Activated CD4-positive, alpha-beta memory T cell treated with anti-CD3 and anti-CD28 coated beads for 36 hours (primary cell): ENCODE results near the gene OTULIN. TPM values are rescaled to one million over a fixed set of nuclear protein-coding genes. Genes with fewer than 3 reads are reported as not detected.

ENCODE experiments used
- CTCF ChIA-PET: fragments of 350-600 bp; sonication (Branson Sonifier 250); formaldehyde crosslinking; loops from one replicate; lab custom pipeline; 2021; ENCODE audit warnings: antibody characterized with exemption, inconsistent platforms; lab: Charles Lee
- POLR2A ChIA-PET: fragments of 350-600 bp; sonication (Branson Sonifier 250); formaldehyde crosslinking; loops from one replicate; lab custom pipeline; 2021; ENCODE audit warnings: antibody characterized with exemption; lab: Charles Lee
- DNase-seq: peaks from one replicate; pipeline ENCODE4 v3.0.0-alpha.2; 2020
- H3K27ac Mint-ChIP-seq: one replicate; pipeline ENCODE4 v1.8.0; 2021; ENCODE audit warnings: mixed read lengths
- H3K27me3 Mint-ChIP-seq: one replicate; pipeline ENCODE4 v1.8.0; 2021; ENCODE audit warnings: mixed read lengths
- H3K36me3 Mint-ChIP-seq: one replicate; pipeline ENCODE4 v1.8.0; 2021; ENCODE audit warnings: mixed read lengths
- H3K4me1 Mint-ChIP-seq: one replicate; pipeline ENCODE4 v1.8.0; 2021; ENCODE audit warnings: low read depth, mixed read lengths
- H3K4me3 Mint-ChIP-seq: one replicate; pipeline ENCODE4 v1.8.0; 2021; ENCODE audit warnings: mild to moderate bottlenecking, mixed read lengths
- H3K9me3 Mint-ChIP-seq: one replicate; pipeline ENCODE4 v1.8.0; 2021; ENCODE audit warnings: mixed read lengths
- intact Hi-C: fragments of 100-400 bp; cut with micrococcal nuclease; formaldehyde crosslinking; loops from one replicate; pipeline ENCODE4 v1.15.1; 2023
- total RNA-seq, 2 experiments: library from RNA; stranded (reverse); gene quantifications; one replicate each; pipeline ENCODE4 v1.2.3, GENCODE V29; 2021

OTULIN gene
- total RNA-seq, 2 experiments from 2014 or later = 53.3 to 53.6 TPM

DNA sequence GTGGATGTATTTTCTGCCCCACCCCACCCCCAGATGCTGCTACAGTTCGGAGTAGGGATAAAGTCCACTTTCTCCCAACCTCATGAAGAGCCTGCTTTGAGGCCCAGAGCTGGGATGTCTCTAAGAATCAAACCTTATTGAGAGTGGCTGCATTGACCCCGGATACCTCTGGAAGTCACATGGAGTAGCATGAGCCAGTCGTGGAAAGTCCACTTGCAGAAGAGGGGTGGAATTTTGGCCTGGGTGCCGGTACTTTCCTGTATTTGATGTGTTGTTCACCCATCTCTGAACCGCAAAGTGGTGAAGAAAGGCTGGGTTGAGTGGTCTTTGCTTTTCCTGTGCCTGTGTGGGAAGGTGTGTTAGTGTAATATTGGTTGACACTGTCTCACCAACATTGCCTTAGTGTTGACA, 3.7 kb downstream of the OTULIN start:
- H3K36me3 Mint-ChIP-seq = peaks cover 16% of the 10 kb centered on the region
- intact Hi-C loops = loop anchor here (5.0 kb wide), 2 partner anchors 526 to 1799 kb away; partner anchors contain the start of genes TRIO and ZNF622
- H3K9me3 Mint-ChIP-seq = no peaks in the 10 kb centered on the region
- no peaks in the 10 kb centered on the region for H3K27me3 Mint-ChIP-seq
- H3K4me1 Mint-ChIP-seq = peaks cover 72% of the 10 kb centered on the region
- peak overlapping the region; percentile 92 for H3K4me3 Mint-ChIP-seq
- H3K27ac Mint-ChIP-seq = peak overlapping the region; percentile 85
- CTCF ChIA-PET = interaction anchor here (0.7 to 1.4 kb wide), 2 partner anchors 9 to 19 kb away, joined by 3 to 4 read pairs; no protein-coding TSS in a partner anchor
- DNase-seq = peak; percentile 62
- POLR2A ChIA-PET = interaction anchor here (2.7 kb wide), 1 partner anchor 7 kb away, joined by 12 read pairs; no protein-coding TSS in a partner anchor

DNA sequence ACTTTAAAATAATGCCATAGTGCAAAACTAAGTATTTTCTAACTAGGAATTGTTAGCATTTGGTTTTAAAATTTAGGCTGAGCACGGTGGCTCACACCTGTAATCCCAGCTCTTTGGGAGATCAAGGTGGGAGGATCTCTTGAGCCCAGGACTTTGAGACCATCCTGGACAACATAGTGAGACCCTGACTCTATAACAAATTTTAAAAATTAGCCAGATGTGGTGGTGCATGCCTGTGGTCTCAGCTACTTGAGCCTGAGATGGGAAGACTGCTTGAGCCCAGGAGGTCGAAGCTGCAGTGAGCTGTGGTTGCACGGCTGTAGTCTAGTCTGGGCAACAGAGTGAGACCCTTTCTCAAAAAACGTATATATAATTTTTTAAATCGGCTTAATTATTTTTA, 4.9 kb downstream of the OTULIN start:
- Mint-ChIP-seq H3K36me3 (peaks cover 18% of the 10 kb centered on the region), H3K9me3 (no peaks in the 10 kb centered on the region), H3K4me3 (no peak overlapping the region), H3K4me1 (peaks cover 79% of the 10 kb centered on the region), H3K27ac (no peak overlapping the region), H3K27me3 (no peaks in the 10 kb centered on the region)
- ChIA-PET POLR2A (interaction anchor here (0.6 kb wide), 1 partner anchor 253 kb away, joined by 3 read pairs; no protein-coding TSS in a partner anchor), CTCF (interaction anchor here (1.4 to 1.8 kb wide), 2 partner anchors 21 to 334 kb away, joined by 5 to 8 read pairs; no protein-coding TSS in a partner anchor)
- intact Hi-C loops = loop anchor here (5.0 kb wide), 2 partner anchors 527 to 1798 kb away; partner anchors contain the start of genes TRIO and ZNF622
- no peak for DNase-seq

DNA sequence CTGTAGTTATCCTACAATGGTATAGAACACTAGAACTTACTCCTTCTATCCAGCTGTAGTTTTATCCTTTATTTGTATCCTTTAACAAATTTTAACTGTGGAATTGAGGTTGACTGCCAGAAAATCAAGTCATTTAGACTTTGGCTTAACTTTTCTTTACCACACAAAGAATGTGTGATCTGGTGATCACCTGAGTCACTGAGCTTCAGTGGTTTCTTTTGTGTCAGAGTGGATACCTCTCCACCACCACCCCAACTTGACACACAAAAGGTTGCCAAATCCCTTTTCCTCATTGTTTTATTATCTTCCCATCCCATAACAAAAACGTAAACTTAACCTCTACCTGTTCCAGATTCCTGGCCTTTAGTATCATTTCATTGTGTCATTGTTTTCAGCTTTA, 5.5 kb downstream of the OTULIN start:
- Mint-ChIP-seq H3K4me1 (peaks cover 84% of the 10 kb centered on the region), H3K4me3 (no peak overlapping the region), H3K36me3 (peaks cover 19% of the 10 kb centered on the region), H3K9me3 (no peaks in the 10 kb centered on the region), H3K27ac (peak overlapping the region; percentile 70), H3K27me3 (no peaks in the 10 kb centered on the region)
- intact Hi-C loops = loop anchor here (2.0 to 5.0 kb wide), 4 partner anchors 257 to 1947 kb away; partner anchors contain the start of genes RETREG1, TRIO and ZNF622
- ChIA-PET POLR2A (interaction anchor here (0.6 kb wide), 1 partner anchor 253 kb away, joined by 3 read pairs; no protein-coding TSS in a partner anchor), CTCF (interaction anchor here (1.4 to 1.8 kb wide), 3 partner anchors 21 to 334 kb away, joined by 3 to 8 read pairs (median 5); no protein-coding TSS in a partner anchor)
- no peak for DNase-seq

DNA sequence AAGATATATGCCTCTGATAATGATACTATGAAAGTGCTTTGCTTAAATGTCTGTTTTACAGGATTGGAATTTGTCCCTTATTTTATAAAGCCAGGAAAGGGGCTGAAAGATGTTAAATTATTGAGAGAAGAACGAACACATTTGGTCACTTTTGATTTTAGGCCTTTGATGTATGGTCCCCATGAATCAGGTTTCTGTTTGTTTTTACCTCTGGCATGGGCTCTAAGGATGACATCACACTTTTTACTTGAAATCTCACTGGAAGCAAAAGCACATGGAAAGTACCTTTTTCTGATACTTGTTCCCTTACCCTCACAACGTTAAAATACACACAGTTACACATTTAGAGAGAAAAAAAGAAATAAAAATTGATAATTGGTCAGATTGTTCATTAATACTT, 6.9 kb downstream of the OTULIN start:
- H3K27ac Mint-ChIP-seq = peak overlapping the region; percentile 81
- H3K36me3 Mint-ChIP-seq = peaks cover 12% of the 10 kb centered on the region
- H3K4me3 Mint-ChIP-seq = peak overlapping the region; percentile 58
- no peaks in the 10 kb centered on the region for H3K9me3 Mint-ChIP-seq
- H3K27me3 Mint-ChIP-seq = no peaks in the 10 kb centered on the region
- peaks cover 94% of the 10 kb centered on the region for H3K4me1 Mint-ChIP-seq
- DNase-seq = no peak
- POLR2A ChIA-PET = no interaction called here
- CTCF ChIA-PET = interaction anchor here (2.6 to 6.9 kb wide), 2 partner anchors 14 to 23 kb away, joined by 7 to 37 read pairs; no protein-coding TSS in a partner anchor
- intact Hi-C loops = loop anchor here (1.0 to 5.0 kb wide), 5 partner anchors 9 to 1946 kb away; partner anchors contain the start of gene RETREG1

DNA sequence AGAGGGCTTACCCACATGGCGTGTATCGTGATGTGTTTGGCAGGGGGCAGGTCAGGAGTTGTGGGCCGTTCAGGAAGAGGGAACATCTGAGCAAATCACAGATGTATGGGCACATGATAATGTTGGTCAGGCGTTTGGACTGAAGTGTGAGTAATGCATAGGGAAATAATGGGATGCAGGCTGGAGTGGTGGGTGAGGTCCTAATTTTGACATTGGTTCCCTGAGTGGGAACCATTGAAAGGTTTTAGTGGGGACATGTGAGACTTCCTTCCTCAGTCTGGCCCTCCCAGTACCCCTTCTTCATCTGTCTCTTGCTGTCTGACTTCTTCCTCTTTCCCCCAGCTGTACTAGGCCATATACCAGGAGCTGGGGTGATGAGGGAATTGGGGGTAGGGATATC, 7.6 kb downstream of the OTULIN start:
- Mint-ChIP-seq H3K27ac (peak overlapping the region; percentile 81), H3K9me3 (no peaks in the 10 kb centered on the region), H3K4me1 (peaks cover 91% of the 10 kb centered on the region), H3K36me3 (peaks cover 7% of the 10 kb centered on the region), H3K27me3 (no peaks in the 10 kb centered on the region), H3K4me3 (peak overlapping the region; percentile 58)
- ChIA-PET POLR2A (interaction anchor here (0.6 kb wide), 1 partner anchor 30 kb away, joined by 5 read pairs; no protein-coding TSS in a partner anchor), CTCF (interaction anchor here (0.8 to 6.9 kb wide), 3 partner anchors 13 to 33 kb away, joined by 5 to 37 read pairs (median 7); no protein-coding TSS in a partner anchor)
- DNase-seq = no peak
- intact Hi-C loops = loop anchor here (5.0 kb wide), 1 partner anchor 1945 kb away; the partner anchor contains the start of gene RETREG1

DNA sequence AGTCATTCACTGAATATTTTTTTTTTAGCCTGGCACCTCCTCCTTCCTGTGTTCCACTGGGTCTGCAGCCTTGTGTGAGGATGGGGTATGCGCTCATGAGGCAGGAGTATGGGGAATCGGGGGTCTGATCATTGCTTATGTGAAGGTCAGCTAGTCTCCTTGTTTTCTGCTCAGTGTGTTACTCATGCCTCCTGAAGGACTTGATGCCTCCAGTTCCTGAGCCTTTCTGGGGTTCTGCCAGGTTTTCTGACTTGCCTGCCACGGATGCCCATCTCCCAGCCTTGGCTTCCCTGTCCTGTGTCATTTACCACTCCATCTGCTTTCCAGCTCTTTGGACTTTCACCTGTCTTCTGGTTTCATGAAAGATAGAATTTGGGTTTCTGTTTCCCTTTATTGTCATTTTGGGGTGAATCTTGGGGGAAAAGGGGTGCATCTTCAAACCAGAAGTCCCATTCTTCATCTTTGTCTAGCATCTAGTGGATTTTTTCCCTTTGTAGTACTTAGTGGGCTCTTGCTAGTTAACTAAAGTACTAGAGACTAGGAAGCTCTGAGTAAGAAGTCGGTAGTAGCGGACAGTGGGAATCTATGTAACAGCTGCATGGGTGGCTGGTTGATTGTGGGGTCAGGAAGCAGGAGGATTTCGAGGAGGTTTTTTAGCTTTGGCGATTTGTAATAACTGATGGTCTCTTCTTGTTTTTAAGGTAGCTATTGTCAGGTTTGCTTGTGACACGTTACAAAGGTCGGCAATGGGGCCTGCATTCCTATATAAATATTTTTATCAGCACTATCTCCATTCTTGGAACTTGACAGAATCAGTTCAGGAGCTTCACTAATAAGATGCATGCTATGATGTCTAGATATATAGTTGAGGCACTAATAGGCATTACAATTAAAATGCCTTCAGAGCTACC, 8.2 kb downstream of the OTULIN start:
- no peak for DNase-seq
- Mint-ChIP-seq H3K27me3 (no peaks in the 10 kb centered on the region), H3K36me3 (peaks cover 11% of the 10 kb centered on the region), H3K4me1 (peaks cover 89% of the 10 kb centered on the region), H3K4me3 (no peak overlapping the region), H3K27ac (peak overlapping the region; percentile 81), H3K9me3 (no peaks in the 10 kb centered on the region)
- POLR2A ChIA-PET = interaction anchor here (0.6 kb wide), 2 partner anchors 29 to 285 kb away, joined by 3 to 5 read pairs; no protein-coding TSS in a partner anchor
- CTCF ChIA-PET = interaction anchor here (0.8 to 6.9 kb wide), 4 partner anchors 13 to 54 kb away, joined by 3 to 37 read pairs (median 6); no protein-coding TSS in a partner anchor
- intact Hi-C loops = loop anchor here (5.0 kb wide), 1 partner anchor 1945 kb away; the partner anchor contains the start of gene RETREG1

DNA sequence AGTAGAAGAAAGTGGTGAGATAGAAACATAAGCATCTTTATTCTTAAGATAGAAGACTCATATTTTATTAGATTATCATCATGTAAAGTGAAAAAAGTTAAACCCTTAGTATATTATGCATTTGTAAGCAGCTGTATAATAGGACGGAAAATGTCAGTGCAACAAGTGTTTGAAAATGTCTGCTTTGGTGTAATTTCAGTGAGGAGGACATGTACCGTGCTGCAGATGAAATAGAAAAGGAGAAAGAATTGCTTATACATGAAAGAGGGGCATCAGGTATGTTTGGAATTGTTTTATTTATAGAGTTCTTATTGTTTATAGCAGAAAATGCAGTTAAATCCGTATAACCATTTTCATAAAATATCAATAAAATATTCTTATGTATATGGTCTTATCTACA, 8.9 kb downstream of the OTULIN start:
- H3K27ac Mint-ChIP-seq = peak overlapping the region; percentile 40
- no peaks in the 10 kb centered on the region for H3K9me3 Mint-ChIP-seq
- CTCF ChIA-PET = interaction anchor here (2.6 to 6.9 kb wide), 2 partner anchors 12 to 25 kb away, joined by 7 to 37 read pairs; no protein-coding TSS in a partner anchor
- H3K36me3 Mint-ChIP-seq = peaks cover 14% of the 10 kb centered on the region
- H3K27me3 Mint-ChIP-seq = no peaks in the 10 kb centered on the region
- no peak for DNase-seq
- intact Hi-C loops = loop anchor here (5.0 kb wide), 1 partner anchor 1944 kb away; the partner anchor contains the start of gene RETREG1
- H3K4me3 Mint-ChIP-seq = no peak overlapping the region
- peaks cover 89% of the 10 kb centered on the region for H3K4me1 Mint-ChIP-seq
- POLR2A ChIA-PET = interaction anchor here (0.6 kb wide), 1 partner anchor 285 kb away, joined by 3 read pairs; no protein-coding TSS in a partner anchor

DNA sequence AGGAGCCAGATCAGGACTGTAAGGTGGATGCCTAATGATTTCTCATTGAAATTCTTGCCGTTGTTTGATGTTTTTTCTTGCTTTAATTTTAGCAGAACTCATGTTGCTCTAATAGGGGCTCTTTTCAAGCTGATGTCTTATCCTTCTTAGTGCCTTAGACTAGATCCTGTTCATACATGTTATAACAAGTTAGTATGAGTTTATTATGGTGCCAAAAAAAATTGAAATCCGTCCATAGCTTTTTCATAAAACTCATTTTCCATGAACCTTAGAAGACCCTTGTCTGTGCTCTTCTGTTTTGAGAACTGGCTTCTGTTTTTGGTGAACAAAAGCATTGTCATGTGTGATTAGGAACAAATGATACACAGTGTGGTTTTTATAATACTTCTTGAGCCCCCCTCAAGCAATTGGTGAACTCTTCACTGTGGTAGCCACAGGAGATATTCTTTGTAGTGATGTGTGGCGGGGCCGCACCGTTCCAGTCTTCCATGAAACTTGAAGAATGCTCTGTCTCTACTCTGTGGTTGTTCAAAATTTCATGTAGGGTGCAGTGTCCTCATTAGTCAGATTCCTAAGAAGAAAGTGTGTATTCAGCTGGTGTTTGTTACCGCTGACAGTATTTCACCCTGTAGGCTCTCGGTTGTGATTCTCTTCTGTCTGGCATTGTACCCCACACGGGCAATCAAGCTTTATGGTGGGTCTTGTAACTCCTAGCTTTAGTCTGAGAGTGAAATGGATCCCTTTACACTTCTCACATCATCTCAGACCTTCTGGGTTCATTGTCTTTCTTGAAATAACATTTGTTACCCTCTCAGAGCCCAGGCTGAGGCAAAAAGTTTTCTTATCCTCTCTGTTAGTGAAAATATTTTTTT, 10.7 kb downstream of the OTULIN start:
- intact Hi-C loops = loop anchor here (2.0 to 5.0 kb wide), 2 partner anchors 318 to 1942 kb away; partner anchors contain the start of gene RETREG1
- H3K27ac Mint-ChIP-seq = peak overlapping the region; percentile 89
- peaks cover 16% of the 10 kb centered on the region for H3K36me3 Mint-ChIP-seq
- ChIA-PET CTCF (interaction anchor here (0.6 to 6.9 kb wide), 5 partner anchors 9 to 282 kb away, joined by 4 to 37 read pairs (median 8); no protein-coding TSS in a partner anchor), POLR2A (interaction anchor here (0.7 to 3.0 kb wide), 7 partner anchors 8 to 328 kb away, joined by 3 to 12 read pairs (median 4); no protein-coding TSS in a partner anchor)
- H3K4me3 Mint-ChIP-seq = peak overlapping the region; percentile 30
- DNase-seq = peak; percentile 35
- H3K4me1 Mint-ChIP-seq = peaks cover 82% of the 10 kb centered on the region
- H3K27me3 Mint-ChIP-seq = no peaks in the 10 kb centered on the region
- no peaks in the 10 kb centered on the region for H3K9me3 Mint-ChIP-seq

DNA sequence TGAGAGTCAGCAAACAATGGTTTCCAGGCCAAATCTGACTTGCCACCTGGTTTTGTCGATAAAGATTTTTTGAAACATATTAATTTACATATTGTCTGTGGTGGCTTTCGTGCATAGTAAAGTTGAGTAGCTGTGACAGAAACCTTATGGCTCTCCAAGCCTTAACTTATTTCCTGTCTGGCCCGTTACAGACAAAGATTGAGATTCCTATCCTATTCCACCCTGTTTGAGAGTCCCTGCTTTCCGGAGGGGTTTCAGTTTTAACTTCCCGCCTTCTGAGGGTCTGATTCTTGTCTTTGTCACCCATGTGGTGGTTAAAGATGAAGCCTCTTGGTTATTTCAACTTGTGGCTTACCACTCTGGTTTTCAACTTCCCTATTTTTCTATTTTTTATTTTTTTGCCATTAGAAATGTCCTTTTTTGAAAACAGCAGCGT, 11.4 kb downstream of the OTULIN start:
- peak overlapping the region; percentile 89 for H3K27ac Mint-ChIP-seq
- DNase-seq = no peak
- CTCF ChIA-PET = interaction anchor here (2.2 to 6.9 kb wide), 3 partner anchors 9 to 27 kb away, joined by 8 to 37 read pairs (median 9); no protein-coding TSS in a partner anchor
- H3K9me3 Mint-ChIP-seq = no peaks in the 10 kb centered on the region
- H3K36me3 Mint-ChIP-seq = peaks cover 21% of the 10 kb centered on the region
- H3K27me3 Mint-ChIP-seq = no peaks in the 10 kb centered on the region
- H3K4me1 Mint-ChIP-seq = peaks cover 79% of the 10 kb centered on the region
- intact Hi-C loops = loop anchor here (2.0 kb wide), 1 partner anchor 317 kb away; no protein-coding TSS in a partner anchor
- H3K4me3 Mint-ChIP-seq = peak overlapping the region; percentile 30
- POLR2A ChIA-PET = interaction anchor here (0.7 to 3.0 kb wide), 6 partner anchors 8 to 328 kb away, joined by 3 to 12 read pairs (median 4); no protein-coding TSS in a partner anchor

DNA sequence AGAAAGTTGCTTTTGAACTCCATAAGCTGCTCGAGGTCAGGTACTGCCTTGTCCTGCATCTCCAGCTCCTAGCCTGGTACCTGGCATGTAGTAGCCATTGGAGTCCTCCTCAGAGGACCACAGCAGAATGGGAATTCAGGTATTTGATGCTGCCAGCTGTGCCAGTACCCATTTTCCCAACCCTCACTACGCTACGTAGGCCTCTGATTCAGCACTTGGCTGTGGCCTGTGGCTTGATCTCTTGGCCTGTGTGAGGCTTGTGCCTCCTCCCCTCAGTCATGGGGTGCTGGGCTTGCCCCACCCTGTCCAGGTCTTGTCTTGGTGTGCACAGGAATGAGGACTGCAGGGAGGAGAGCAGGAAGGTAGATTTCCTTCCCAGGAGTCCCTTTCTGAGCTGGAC, 11.8 kb downstream of the OTULIN start:
- no peaks in the 10 kb centered on the region for H3K9me3 Mint-ChIP-seq
- no peaks in the 10 kb centered on the region for H3K27me3 Mint-ChIP-seq
- intact Hi-C loops = no loop called here
- peaks cover 75% of the 10 kb centered on the region for H3K4me1 Mint-ChIP-seq
- CTCF ChIA-PET = interaction anchor here (0.7 to 6.9 kb wide), 4 partner anchors 9 to 50 kb away, joined by 3 to 37 read pairs (median 8); no protein-coding TSS in a partner anchor
- POLR2A ChIA-PET = interaction anchor here (0.9 to 3.0 kb wide), 5 partner anchors 8 to 327 kb away, joined by 3 to 12 read pairs (median 3); no protein-coding TSS in a partner anchor
- DNase-seq = peak; percentile 59
- H3K36me3 Mint-ChIP-seq = peaks cover 24% of the 10 kb centered on the region
- peak overlapping the region; percentile 89 for H3K27ac Mint-ChIP-seq
- peak overlapping the region; percentile 30 for H3K4me3 Mint-ChIP-seq
